NCI-H510A treated with DMSO at 0.1 percent for 48 hours (cell line): ENCODE measurements around the gene TAPBPL.
"Not testable (repeated sequence)": the region's sequence is repeated elsewhere in the genome, so short reads cannot be mapped to it uniquely, and the experiment has no call there.

Experiments
- DNase-seq: peaks from one replicate; lab custom pipeline; 2025; lab: John Stamatoyannopoulos, UW

The TAPBPL gene

GRCh38 chr12:6490673-6491072 lies 38.8 kb downstream of the TAPBPL start:
- not testable (repeated sequence) for DNase-seq

- DNase-seq: peak; percentile 84
These were observed 41.1 kb downstream of the TAPBPL start, which contains the start of gene MRPL51 for GRCh38 chr12:6492838-6493496. MRPL51 (minus strand) TSS chr12:6493262; CDS start chr12:6493136, 126 bp downstream.

GRCh38 chr12:6493497-6494257 lies 41.8 kb downstream of the TAPBPL start, which contains the start of gene NCAPD2:
NCAPD2 (plus strand) TSS chr12:6494102; CDS start chr12:6495099, 997 bp downstream.
- peak; percentile 86 for DNase-seq

DNA sequence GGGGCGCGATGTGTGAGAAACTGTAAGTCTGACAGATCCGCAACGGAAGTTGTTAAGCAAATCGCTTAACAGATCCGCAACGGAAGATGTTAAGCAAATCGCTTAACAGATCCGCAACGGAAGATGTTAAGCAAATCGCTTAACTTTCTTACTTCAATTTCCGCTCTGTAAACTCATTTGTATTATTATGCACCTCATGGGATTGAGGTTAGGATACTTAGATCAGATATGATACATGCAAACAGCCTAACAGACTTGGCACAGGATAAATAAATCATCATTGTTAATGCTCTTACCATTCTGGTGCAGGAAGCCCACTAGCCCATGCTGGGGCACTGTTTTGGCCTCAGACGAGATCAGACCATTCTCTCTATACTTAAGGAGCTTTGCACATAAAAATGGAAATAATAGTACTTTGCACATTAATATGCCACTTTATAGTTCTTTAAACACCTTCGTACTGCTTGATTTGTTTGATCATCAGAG lies 42.5 kb downstream of the TAPBPL start:
- no peak for DNase-seq

- no peak for DNase-seq
These were observed 43.1 kb downstream of the TAPBPL start for GRCh38 chr12:6494968-6495367.

DNA sequence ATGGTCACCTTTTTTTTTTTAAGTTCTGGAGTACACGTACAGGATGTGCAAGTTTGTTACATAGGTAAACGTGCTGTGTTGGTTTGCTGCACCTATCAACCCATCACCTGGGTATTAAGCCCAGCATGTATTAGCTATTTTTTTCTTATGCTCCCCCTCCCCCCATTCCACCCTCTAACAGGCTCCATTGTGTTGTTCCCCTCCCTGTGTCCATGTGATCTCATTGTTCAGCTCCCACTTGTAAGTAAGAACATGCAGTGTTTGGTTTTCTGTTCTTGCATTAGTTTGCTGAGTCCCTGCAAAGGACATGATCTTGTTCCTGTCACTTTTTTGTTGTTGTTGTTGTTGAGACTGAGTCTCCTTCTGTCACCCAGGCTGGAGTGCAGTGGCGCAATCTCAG lies 45.4 kb downstream of the TAPBPL start:
- not testable (repeated sequence) for DNase-seq

- no peak for DNase-seq
These were observed 48.6 kb downstream of the TAPBPL start for GRCh38 chr12:6500466-6500865.

- DNase-seq: no peak
These were observed 55.5 kb downstream of the TAPBPL start for GRCh38 chr12:6507102-6507998.

- no peak for DNase-seq
These were observed 56.2 kb downstream of the TAPBPL start for GRCh38 chr12:6508087-6508486.
